Medulla oblongata (tissue), 1 donor: ENCODE results near the gene PLEKHO1.

Experiments used
- DNase-seq: peaks from one replicate; pipeline ENCODE4 v3.0.0-alpha.2; 2015; ENCODE audit errors: extremely low spot score

Gene PLEKHO1

GRCh38 chr1:150150133-150151021, 661 bp downstream of the PLEKHO1 start:
- DNase-seq = no peak

GRCh38 chr1:150151291-150152181, 1.8 kb downstream of the PLEKHO1 start:
- DNase-seq = no peak

GRCh38 chr1:150152182-150152536, 2.4 kb downstream of the PLEKHO1 start:
- DNase-seq = no peak

DNA sequence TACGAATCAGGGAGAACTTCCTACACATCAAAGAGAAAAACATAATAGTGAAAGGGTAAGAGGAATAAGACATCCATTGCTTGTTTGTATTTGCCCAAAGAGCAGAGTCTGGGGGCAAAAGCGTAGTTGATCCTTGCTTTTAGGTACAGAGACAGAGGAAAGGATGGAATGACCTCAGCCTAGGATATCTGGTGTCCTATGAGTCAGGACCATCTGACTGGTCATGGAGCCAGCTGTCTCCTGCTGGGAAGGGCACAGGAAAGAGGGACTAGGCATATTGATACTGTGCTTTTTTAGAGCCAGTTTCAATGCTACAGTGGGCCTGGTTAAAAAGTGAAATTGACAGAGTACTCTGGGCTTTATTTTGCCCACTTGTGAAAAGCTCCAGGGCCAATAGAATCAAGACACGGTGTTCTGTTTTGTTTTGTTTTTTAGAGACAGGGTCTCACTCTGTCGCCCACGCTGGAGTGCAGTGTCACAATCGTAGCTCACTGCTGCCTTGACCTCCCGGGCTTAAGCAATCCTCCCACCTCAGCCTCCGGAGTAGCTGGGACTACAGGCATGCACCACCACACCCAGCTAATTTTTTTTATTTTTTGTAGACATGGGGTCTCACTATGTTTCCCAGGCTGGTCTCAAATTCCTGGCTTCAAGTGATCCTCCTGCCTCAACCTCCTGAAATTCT, 3.2 kb downstream of the PLEKHO1 start:
- DNase-seq = no peak

DNA sequence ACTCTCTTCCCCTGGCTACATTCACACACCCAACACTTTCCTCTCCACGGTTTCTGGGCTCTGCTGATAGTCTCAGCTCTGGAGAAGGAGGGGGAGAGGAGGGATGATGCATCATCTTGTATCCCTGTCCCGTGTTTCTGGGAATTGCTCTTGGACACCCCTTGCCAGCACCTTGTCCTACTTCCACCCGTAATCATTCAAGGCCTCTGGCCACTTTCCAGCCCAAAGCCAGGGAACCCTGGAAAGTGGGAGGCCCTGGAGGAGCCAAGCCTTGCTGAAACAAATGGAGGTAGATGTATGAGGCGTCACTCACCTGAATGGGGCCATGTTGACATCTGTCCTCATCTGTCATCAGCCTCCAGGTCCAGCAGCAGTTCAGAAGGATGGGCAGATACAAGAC, 4.4 kb downstream of the PLEKHO1 start:
- DNase-seq = no peak

- no peak for DNase-seq
Observed at GRCh38 chr1:150155413-150156071, 5.8 kb downstream of the PLEKHO1 start.

GRCh38 chr1:150156868-150157603, 7.3 kb downstream of the PLEKHO1 start:
- DNase-seq = no peak

- peak; percentile 57 for DNase-seq
Observed at GRCh38 chr1:150159550-150159949, 9.8 kb downstream of the PLEKHO1 start.

- DNase-seq = no peak
Observed at GRCh38 chr1:150160964-150161621, 11.4 kb downstream of the PLEKHO1 start.

DNA sequence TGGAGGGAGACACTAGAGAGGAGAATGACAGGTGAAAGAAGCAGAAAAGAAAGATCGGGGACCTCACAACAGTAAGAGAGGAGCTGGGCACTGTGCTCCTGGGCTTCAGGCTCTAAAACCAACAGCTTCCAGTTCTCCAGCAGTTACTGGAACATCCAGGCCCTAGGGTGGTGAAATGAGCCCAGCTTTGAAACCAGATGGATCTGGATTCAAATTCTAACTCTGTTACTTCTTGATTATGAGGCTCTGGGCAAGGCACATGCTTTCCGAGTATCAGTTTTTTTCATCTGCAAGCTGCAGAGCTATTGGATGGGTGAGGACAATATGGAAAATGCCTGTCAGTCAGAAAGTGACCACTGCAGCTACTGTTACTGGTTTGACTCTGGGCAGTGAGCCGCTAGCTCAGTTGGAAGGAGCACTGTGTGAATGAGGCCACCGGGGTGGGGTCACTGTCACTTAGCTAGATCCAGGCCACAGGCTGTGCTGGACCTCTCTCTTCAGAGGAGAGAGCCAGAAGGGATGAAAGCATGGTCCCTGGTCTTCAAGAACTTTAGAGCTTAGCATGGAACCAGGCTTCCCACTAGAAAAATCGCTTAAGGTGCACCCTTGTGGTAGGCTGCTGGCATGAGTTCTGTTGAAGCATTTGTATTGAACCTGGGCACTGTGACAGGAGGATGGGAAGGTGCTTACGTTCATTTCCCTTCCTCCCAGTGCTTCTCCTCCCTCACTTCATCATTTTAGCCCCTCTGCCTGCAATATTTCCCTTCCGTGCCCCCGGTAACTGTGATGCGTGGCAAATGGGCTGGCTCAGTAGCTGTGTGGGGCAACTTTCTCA, 12.2 kb downstream of the PLEKHO1 start:
- peak; percentile 28 for DNase-seq

DNA sequence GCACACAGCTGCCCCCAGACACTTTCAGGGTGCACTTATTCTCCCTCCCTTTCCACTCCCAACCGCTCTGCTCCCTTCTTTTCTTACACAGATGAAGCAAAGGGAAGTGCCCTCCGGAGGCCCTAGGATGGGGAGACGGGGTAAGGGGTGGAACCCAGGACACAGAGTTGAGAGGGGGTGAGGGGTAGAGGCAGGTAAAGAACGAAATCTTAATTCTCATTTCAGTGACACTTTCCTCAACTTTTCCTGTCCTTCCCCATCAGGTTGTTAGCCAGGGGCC, 12.8 kb downstream of the PLEKHO1 start:
- no peak for DNase-seq

DNA sequence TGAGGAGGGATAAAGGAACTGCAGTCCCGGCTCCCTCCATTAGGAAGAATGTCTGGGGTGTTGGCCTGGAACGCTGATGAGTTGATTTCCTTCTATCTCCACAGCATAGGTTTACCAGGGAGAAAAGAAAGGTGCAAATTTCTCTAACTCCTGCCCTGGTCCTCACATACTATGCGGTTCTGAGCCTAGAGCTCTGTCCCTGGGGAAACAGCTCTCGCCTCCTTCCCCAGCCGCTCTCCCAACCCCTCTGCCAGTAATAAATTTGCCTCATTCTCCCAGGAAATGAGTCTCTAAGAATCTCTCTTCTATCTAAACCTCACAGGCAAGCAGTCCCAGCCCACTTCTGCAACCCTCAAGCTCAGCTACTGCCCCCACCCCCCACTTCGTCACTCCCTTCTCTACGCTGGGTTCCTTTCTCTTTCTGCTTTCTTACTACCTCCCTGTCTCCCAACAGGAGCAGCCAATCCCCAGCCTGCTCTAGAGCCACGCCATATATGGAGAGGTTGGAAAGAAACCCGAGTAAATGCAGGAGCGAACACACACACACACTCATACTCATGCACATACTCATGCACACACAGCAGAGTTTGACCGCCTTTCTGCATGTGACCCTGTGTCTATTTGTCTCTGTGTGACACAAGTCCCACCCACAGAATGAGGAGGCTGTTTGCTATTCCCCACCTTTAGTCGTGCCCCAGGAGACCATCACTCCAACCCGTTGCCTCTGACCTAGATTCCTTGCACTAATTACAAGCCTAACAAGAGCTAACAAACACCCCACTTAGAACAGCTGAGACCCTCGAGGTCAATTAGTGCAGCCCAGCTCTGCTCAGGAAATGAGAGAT, 13.4 kb downstream of the PLEKHO1 start:
- DNase-seq = peak; percentile 90

- no peak for DNase-seq
Observed at GRCh38 chr1:150164224-150164623, 14.5 kb downstream of the PLEKHO1 start.

DNA sequence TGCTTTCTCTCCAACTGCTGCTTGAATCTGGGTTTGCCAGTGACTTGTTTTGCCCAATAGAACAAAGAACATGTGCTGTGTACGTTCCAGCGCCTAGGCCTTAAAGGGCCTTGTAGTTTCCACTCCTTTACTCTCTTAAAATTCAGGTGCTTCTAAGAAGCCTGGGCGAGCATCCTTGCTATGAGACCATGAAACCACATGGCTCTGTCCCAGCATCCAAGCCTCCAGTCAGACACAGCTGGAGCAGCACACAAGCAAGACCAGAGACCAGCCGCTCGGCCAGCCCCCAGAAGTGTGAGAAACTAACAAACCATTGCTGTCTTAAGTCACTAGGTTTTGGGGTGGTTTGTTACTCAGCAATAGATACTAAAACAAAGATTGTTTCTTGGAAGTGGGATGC, 15.1 kb downstream of the PLEKHO1 start:
- no peak for DNase-seq

DNA sequence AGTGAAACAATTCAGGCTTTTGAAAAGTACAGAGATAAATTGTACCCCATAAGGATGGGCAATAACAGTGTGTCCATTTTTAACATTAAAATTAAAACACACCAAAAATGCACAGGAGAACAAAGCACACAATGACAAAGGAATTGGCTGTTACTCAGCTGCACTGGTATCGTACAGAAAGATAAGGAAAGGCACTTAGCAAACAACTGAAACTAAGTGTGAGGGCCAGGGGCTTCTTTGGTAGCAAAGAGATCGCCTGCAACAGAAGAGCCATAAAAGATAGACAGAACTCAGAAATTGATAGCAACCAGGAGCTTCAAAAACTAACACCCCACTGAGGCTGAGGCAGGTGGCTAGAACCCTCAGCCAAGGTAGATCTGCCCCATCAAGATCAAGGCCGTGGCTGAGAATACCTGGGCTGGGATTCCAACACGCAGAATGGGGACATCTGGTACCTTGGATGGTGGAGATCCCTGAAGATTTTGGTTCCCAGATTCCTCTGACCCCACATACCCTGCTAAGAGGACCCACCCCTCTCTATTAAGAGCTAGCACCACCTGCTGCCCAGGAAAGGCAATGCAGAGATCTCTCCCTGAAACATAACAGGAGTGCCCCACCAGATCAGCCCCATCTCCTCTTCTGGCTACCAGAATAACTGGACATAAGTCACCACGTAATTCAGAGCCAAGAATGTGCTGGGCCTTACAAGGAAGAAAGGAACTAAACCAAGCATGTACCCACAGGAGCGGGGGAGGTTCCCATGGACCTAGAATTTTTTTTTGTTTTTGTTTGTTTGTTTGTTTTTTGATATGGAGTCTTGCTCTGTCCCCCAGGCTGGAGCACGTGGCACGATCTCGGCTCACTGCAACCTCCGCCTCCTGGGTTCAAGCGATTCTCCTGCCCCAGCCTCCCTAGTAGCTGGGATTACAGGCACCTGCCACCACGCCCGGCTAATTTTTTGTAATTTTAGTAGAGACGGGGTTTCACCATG, 16.2 kb downstream of the PLEKHO1 start:
- DNase-seq = peak; percentile 55

- peak; percentile 61 for DNase-seq
Observed at GRCh38 chr1:150168960-150169601, 19.4 kb downstream of the PLEKHO1 start.

- DNase-seq = no peak
Observed at GRCh38 chr1:150171801-150172200, 22.1 kb downstream of the PLEKHO1 start.
